ENCODE measurements around the gene RNPEPL1. TPM values are rescaled to one million over a fixed set of nuclear protein-coding genes. Genes with fewer than 3 reads are reported as not detected.

Gene RNPEPL1
- total and polyA plus RNA-seq, 2 experiments from 2014 or later: 6.0 to 21.0 TPM

- TF ChIP-seq ZNF114 (CRISPR knock-in tag; IDR thresholded peaks at IDR 0.05) (no peak), POLR2AphosphoS5 (IDR thresholded peaks at IDR 0.05; ENCODE audit: low read depth) (no peak), JUNB (IDR thresholded peaks at IDR 0.05; ENCODE audit: unreplicated experiment) (no peak), CREB1 (CRISPR knock-in tag; IDR thresholded peaks at IDR 0.05; ENCODE audit: low read depth) (no peak)
Measured at GRCh38 chr2:240593026-240593702, 24.9 kb downstream of the RNPEPL1 start (continued).

GRCh38 chr2:240593703-240594451 lies 25.6 kb downstream of the RNPEPL1 start:
- Histone ChIP-seq H3K27me3 (ENCODE audit: insufficient read depth) (no peaks in the 10 kb centered on the region), H3F3A (replicated peaks; ENCODE audit: low read depth) (no peaks in the 10 kb centered on the region), H3K4me1 (ENCODE audit: insufficient read depth) (no peaks in the 10 kb centered on the region), H3K36me3 (ENCODE audit: insufficient read depth) (no peaks in the 10 kb centered on the region), H3K4me2 (no peak overlapping the region), H4K20me1 (replicated peaks; ENCODE audit: insufficient read depth) (peaks cover 3% of the 10 kb centered on the region), H3K27ac (ENCODE audit: low read depth) (no peak overlapping the region), H2AFZ (no peak overlapping the region), H3K9me2 (ENCODE audit: insufficient read depth) (no peaks in the 10 kb centered on the region), H3K79me2 (replicated peaks; ENCODE audit: insufficient read depth) (peaks cover 33% of the 10 kb centered on the region), H3K4me3 (no peak overlapping the region)
- H3K4me1 Mint-ChIP-seq: peaks cover 3% of the 10 kb centered on the region
- no peak for DNase-seq (ENCODE audit: low spot score)
- peaks cover 1% of the 10 kb centered on the region for H3K27me3 Mint-ChIP-seq (ENCODE audit: insufficient read depth, low read depth, poor library complexity)
- no peak overlapping the region for H3K4me3 Mint-ChIP-seq
- peaks cover 3% of the 10 kb centered on the region; the same call in 2 of the 3 replicates for H3K36me3 Mint-ChIP-seq (ENCODE audit: low read depth)
- no peak for ATAC-seq
- no peak overlapping the region for H3K27ac Mint-ChIP-seq
- no peaks in the 10 kb centered on the region for H3K9me3 Mint-ChIP-seq
- no peak for TF ChIP-seq CREB1 (CRISPR knock-in tag; IDR thresholded peaks at IDR 0.05; ENCODE audit: low read depth)
- no peak for TF ChIP-seq NANOG (IDR thresholded peaks at IDR 0.05; ENCODE audit: borderline replicate concordance)
- no peak for TF ChIP-seq CTCF (conservative IDR thresholded peaks at IDR 0.05; ENCODE audit: low read depth in 2 of 2)
- no peak for TF ChIP-seq EZH2phosphoT487 (IDR thresholded peaks at IDR 0.05; ENCODE audit: unreplicated experiment)
- TF ChIP-seq ZNF462 (CRISPR knock-in tag; IDR thresholded peaks at IDR 0.05): no peak
- no peak for TF ChIP-seq POLR2AphosphoS5 (IDR thresholded peaks at IDR 0.05; ENCODE audit: low read depth)
- no peak for TF ChIP-seq EZH2 (IDR thresholded peaks at IDR 0.05; ENCODE audit: low read depth, unreplicated experiment)
- no peak for TF ChIP-seq ZNF114 (CRISPR knock-in tag; IDR thresholded peaks at IDR 0.05)
- TF ChIP-seq, protein P1, sequence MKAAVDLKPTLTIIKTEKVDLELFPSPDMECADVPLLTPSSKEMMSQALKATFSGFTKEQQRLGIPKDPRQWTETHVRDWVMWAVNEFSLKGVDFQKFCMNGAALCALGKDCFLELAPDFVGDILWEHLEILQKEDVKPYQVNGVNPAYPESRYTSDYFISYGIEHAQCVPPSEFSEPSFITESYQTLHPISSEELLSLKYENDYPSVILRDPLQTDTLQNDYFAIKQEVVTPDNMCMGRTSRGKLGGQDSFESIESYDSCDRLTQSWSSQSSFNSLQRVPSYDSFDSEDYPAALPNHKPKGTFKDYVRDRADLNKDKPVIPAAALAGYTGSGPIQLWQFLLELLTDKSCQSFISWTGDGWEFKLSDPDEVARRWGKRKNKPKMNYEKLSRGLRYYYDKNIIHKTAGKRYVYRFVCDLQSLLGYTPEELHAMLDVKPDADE (IDR thresholded peaks at IDR 0.05): no peak
- no peak for TF ChIP-seq STAT1 (IDR thresholded peaks at IDR 0.05; ENCODE audit: unreplicated experiment)
- TF ChIP-seq JUNB (IDR thresholded peaks at IDR 0.05; ENCODE audit: unreplicated experiment): no peak
